HG02973 (cell line): ENCODE data around the gene MED22.
"Not testable (repeated sequence)": the region's sequence is repeated elsewhere in the genome, so short reads cannot be mapped to it uniquely, and the experiment has no call there.

ENCODE experiments used
- ATAC-seq: cut with Tn5 transposase; IDR thresholded peaks from one replicate; pipeline ENCODE4 v1.9.1; 2021; ENCODE audit warnings: moderate library complexity; ENCODE audit not compliant: unreplicated experiment

The MED22 gene

GRCh38 chr9:133307301-133307700 is 40.6 kb downstream of the MED22 start:
- ATAC-seq, result no peak

- ATAC-seq, result no peak
These were observed 41.4 kb downstream of the MED22 start for GRCh38 chr9:133306242-133307204.

GRCh38 chr9:133305731-133306130 is 42.2 kb downstream of the MED22 start:
- no peak for ATAC-seq

- ATAC-seq, result no peak
These were observed 43.2 kb downstream of the MED22 start for GRCh38 chr9:133304477-133305377.

- no peak for ATAC-seq
These were observed 43.8 kb downstream of the MED22 start for GRCh38 chr9:133304158-133304470.

- ATAC-seq, result no peak
These were observed 44.4 kb downstream of the MED22 start for GRCh38 chr9:133303266-133304157.

GRCh38 chr9:133301253-133302230 is 46.4 kb downstream of the MED22 start:
- no peak for ATAC-seq

- not testable (repeated sequence) for ATAC-seq
These were observed 47.9 kb downstream of the MED22 start for GRCh38 chr9:133299996-133300395.

- ATAC-seq, result no peak
These were observed 53.7 kb downstream of the MED22 start for GRCh38 chr9:133294257-133294656.

GRCh38 chr9:133290751-133291302 is 57.1 kb downstream of the MED22 start:
- no peak for ATAC-seq
